RKO (cell line): ENCODE data around the gene WDFY3.

Experiments used
- DNase-seq: peaks from one replicate; pipeline ENCODE4 v3.0.0-alpha.2; 2016; ENCODE audit warnings: low spot score

WDFY3 gene

GRCh38 chr4:84790769-84791565 is 175.5 kb downstream of the WDFY3 start:
- DNase-seq: no peak

- DNase-seq: no peak
Measured at GRCh38 chr4:84786478-84786877, 180.0 kb downstream of the WDFY3 start.

- no peak for DNase-seq
Measured at GRCh38 chr4:84782517-84782916, 184.0 kb downstream of the WDFY3 start.

- no peak for DNase-seq
Measured at GRCh38 chr4:84780719-84781118, 185.8 kb downstream of the WDFY3 start.

- DNase-seq: no peak
Measured at GRCh38 chr4:84778041-84778440, 188.4 kb downstream of the WDFY3 start.

- DNase-seq: no peak
Measured at GRCh38 chr4:84767168-84767567, 199.3 kb downstream of the WDFY3 start.

- no peak for DNase-seq
Measured at GRCh38 chr4:84753321-84753972, 213.0 kb downstream of the WDFY3 start.

- no peak for DNase-seq
Measured at GRCh38 chr4:84751707-84752106, 214.8 kb downstream of the WDFY3 start.

GRCh38 chr4:84750960-84751283 is 215.6 kb downstream of the WDFY3 start:
- no peak for DNase-seq

GRCh38 chr4:84750260-84750959 is 216.1 kb downstream of the WDFY3 start:
- peak; percentile 66 for DNase-seq

- no peak for DNase-seq
Measured at GRCh38 chr4:84740057-84740456, 226.4 kb downstream of the WDFY3 start.

- no peak for DNase-seq
Measured at GRCh38 chr4:84738622-84739021, 227.9 kb downstream of the WDFY3 start.

- DNase-seq: no peak
Measured at GRCh38 chr4:84737656-84738055, 228.8 kb downstream of the WDFY3 start.

- no peak for DNase-seq
Measured at GRCh38 chr4:84734037-84734436, 232.5 kb downstream of the WDFY3 start.

- no peak for DNase-seq
Measured at GRCh38 chr4:84733343-84734033, 233.0 kb downstream of the WDFY3 start.

- DNase-seq: no peak
Measured at GRCh38 chr4:84730375-84730774, 236.1 kb downstream of the WDFY3 start.

- no peak for DNase-seq
Measured at GRCh38 chr4:84727491-84727890, 239.0 kb downstream of the WDFY3 start.

GRCh38 chr4:84726356-84726755 is 240.1 kb downstream of the WDFY3 start:
- DNase-seq: no peak

GRCh38 chr4:84722720-84723119 is 243.8 kb downstream of the WDFY3 start:
- DNase-seq: no peak

GRCh38 chr4:84719115-84719514 is 247.4 kb downstream of the WDFY3 start:
- no peak for DNase-seq

GRCh38 chr4:84718699-84719098 is 247.8 kb downstream of the WDFY3 start:
- no peak for DNase-seq

GRCh38 chr4:84710548-84710947 is 255.9 kb downstream of the WDFY3 start:
- no peak for DNase-seq
